Naive thymus-derived CD4-positive, alpha-beta T cell (primary cell): ENCODE results near the gene SMARCD2. TPM values are rescaled to one million over a fixed set of nuclear protein-coding genes. Genes with fewer than 3 reads are reported as not detected.
"Not testable (repeated sequence)": the region's sequence is repeated elsewhere in the genome, so short reads cannot be mapped to it uniquely, and the experiment has no call there.

Source experiments
- ATAC-seq: fragments of 150-1000 bp; cut with Tn5 transposase; 2 replicates; pipeline ENCODE4 v1.10.0; 2021; ENCODE audit warnings: mild to moderate bottlenecking, moderate library complexity
- CTCF ChIA-PET: fragments of 350-600 bp; sonication (Branson Sonifier 250); formaldehyde crosslinking; loops from one replicate; lab custom pipeline; 2021; ENCODE audit warnings: antibody characterized with exemption; lab: Charles Lee
- POLR2A ChIA-PET: fragments of 350-600 bp; sonication (Branson Sonifier 250); formaldehyde crosslinking; loops from one replicate; lab custom pipeline; 2021; ENCODE audit warnings: antibody characterized with exemption, inconsistent platforms; lab: Charles Lee
- DNase-seq, 9 donors: peaks; one replicate each; pipeline versions ENCODE4 v3.0.0 to v3.0.0-alpha.2; 2020 to 2022; ENCODE audit warnings: mixed read lengths in 1 of 9
- H3K27ac ChIP-seq: one replicate; pipeline ENCODE4 v1.7.0; 2013; ENCODE audit warnings: mild to moderate bottlenecking, low read depth, low read length, moderate library complexity
- H3K27me3 ChIP-seq, 2 donors: one replicate each; pipeline ENCODE4 v1.7.0; 2013; ENCODE audit warnings: low read length in 2 of 2, mild to moderate bottlenecking in 2 of 2, moderate library complexity in 2 of 2; ENCODE audit not compliant: control insufficient read depth in 2 of 2, insufficient read depth in 2 of 2
- H3K36me3 ChIP-seq, 3 experiments: 1 replicate in 2 of 3; 2 replicates in 1 of 3; pipeline ENCODE4 v1.7.0; 2013; ENCODE audit warnings: low read length in 3 of 3, mild to moderate bottlenecking in 3 of 3, moderate library complexity in 1 of 3; ENCODE audit not compliant: insufficient read depth in 3 of 3, control insufficient read depth in 2 of 3
- H3K4me1 ChIP-seq, 2 donors: one replicate each; pipeline ENCODE4 v1.7.0; 2013; ENCODE audit warnings: low read length in 2 of 2, mild to moderate bottlenecking in 2 of 2, moderate library complexity in 1 of 2; ENCODE audit not compliant: control insufficient read depth in 2 of 2, insufficient read depth in 2 of 2
- H3K4me3 ChIP-seq: 2 replicates; pipeline ENCODE4 v1.7.0; 2013; ENCODE audit warnings: mild to moderate bottlenecking, low read length
- H3K9me3 ChIP-seq, 3 experiments: 1 replicate in 2 of 3; 2 replicates in 1 of 3; pipeline ENCODE4 v1.7.0; 2013; ENCODE audit warnings: low read length in 3 of 3; ENCODE audit not compliant: control insufficient read depth in 2 of 3
- H3K27ac Mint-ChIP-seq, 9 donors: one replicate each; pipeline ENCODE4 v1.8.0; 2020 to 2022; ENCODE audit warnings: mixed read lengths in 9 of 9, mild to moderate bottlenecking in 8 of 9, moderate library complexity in 5 of 9, inconsistent platforms in 2 of 9
- H3K27me3 Mint-ChIP-seq, 5 donors: one replicate each; pipeline ENCODE4 v1.8.0; 2021 to 2022; ENCODE audit warnings: mixed read lengths in 5 of 5, mild to moderate bottlenecking in 1 of 5
- H3K36me3 Mint-ChIP-seq, 5 donors: one replicate each; pipeline ENCODE4 v1.8.0; 2020 to 2022; ENCODE audit warnings: mixed read lengths in 5 of 5, mild to moderate bottlenecking in 3 of 5, inconsistent platforms in 1 of 5
- H3K4me1 Mint-ChIP-seq, 7 donors: one replicate each; pipeline ENCODE4 v1.8.0; 2020 to 2022; ENCODE audit warnings: mixed read lengths in 7 of 7, mild to moderate bottlenecking in 3 of 7, inconsistent platforms in 1 of 7
- H3K4me3 Mint-ChIP-seq, 10 donors: one replicate each; pipeline ENCODE4 v1.8.0; 2020 to 2022; ENCODE audit warnings: mild to moderate bottlenecking in 10 of 10, mixed read lengths in 10 of 10, moderate library complexity in 6 of 10, inconsistent platforms in 2 of 10
- H3K9me3 Mint-ChIP-seq, 11 donors: one replicate each; pipeline ENCODE4 v1.8.0; 2020 to 2022; ENCODE audit warnings: mixed read lengths in 11 of 11, mild to moderate bottlenecking in 4 of 11, inconsistent platforms in 1 of 11, moderate library complexity in 1 of 11
- intact Hi-C, 2 donors: fragments of 100-400 bp; cut with micrococcal nuclease; formaldehyde crosslinking; loops; one replicate each; pipeline ENCODE4 v1.15.1; 2023
- polyA plus RNA-seq, 2 donors: library from polyadenylated mRNA; unstranded; fragments of 300-500 nt; fragmentation: Illumina TruSeq; gene quantifications; one replicate each; pipeline ENCODE4 v1.2.3, GENCODE V29; 2021
- total RNA-seq, 6 experiments: library from RNA in 5 of 6; stranded (reverse) in 5 of 6; gene quantifications; 1 replicate in 5 of 6; 2 replicates in 1 of 6; pipeline ENCODE4 v1.2.3 and lab custom pipeline; 2021 to 2026

SMARCD2 gene
- total RNA-seq = 100 to 1,000 TPM; 102 to 148 (median 109) TPM
- 100 to 1,000 TPM in 1 of 2 donors, 10 to 100 TPM in 1; 61.5 to 112 TPM for polyA plus RNA-seq
- 129 reads per million, percentile 88 among the genes with 10 or more reads in this experiment for total RNA-seq (lab: John Stamatoyannopoulos, UW)

- H3K36me3 Mint-ChIP-seq = peaks cover 0 to 3% (median 0%) of the 10 kb centered on the region in 5 donors
- peaks cover 34 to 36% of the 10 kb centered on the region in 2 donors for H3K4me1 ChIP-seq
- peak; percentile 94 to 99 (median 98) for DNase-seq
- H3K9me3 ChIP-seq = no peaks in the 10 kb centered on the region
- H3K4me3 Mint-ChIP-seq = peak within 1 kb of the TSS; percentile 92 to 98 (median 95)
- peak within 1 kb of the TSS; percentile 87 for H3K4me3 ChIP-seq
- H3K27ac Mint-ChIP-seq = peak within 1 kb of the TSS; percentile 87 to 95 (median 92)
- no peaks in the 10 kb centered on the region for H3K27me3 Mint-ChIP-seq
- POLR2A ChIA-PET = interaction anchor here (0.6 to 13.5 kb wide), 17 partner anchors 12 to 303 kb away, joined by 3 to 204 read pairs (median 5); partner anchors contain the start of genes CCDC47, DDX42, FTSJ3 and ICAM2
- H3K4me1 Mint-ChIP-seq = peaks cover 27 to 52% (median 44%) of the 10 kb centered on the region in 7 donors
- CTCF ChIA-PET = interaction anchor here (0.9 kb wide), 1 partner anchor 15 kb away, joined by 4 read pairs; no protein-coding TSS in a partner anchor
- intact Hi-C loops = loop anchor here (1.0 to 10.0 kb wide), 18 partner anchors 10 to 820 kb away; partner anchors contain the start of genes CCDC47 (in 2 of the 2), CEP95 (in 2 of the 2), DCAF7 (in 2 of the 2) and DDX5 (in 2 of the 2)
- H3K9me3 Mint-ChIP-seq = no peaks in the 10 kb centered on the region
- H3K27me3 ChIP-seq = no peaks in the 10 kb centered on the region
- peak within 1 kb of the TSS; percentile 96 for H3K27ac ChIP-seq
- ATAC-seq = peak; percentile 96
- H3K36me3 ChIP-seq = peaks cover 0 to 9% (median 0%) of the 10 kb centered on the region in 3 experiments
Observed at GRCh38 chr17:63842540-63843386, at the start of gene SMARCD2. SMARCD2 (minus strand) TSS chr17:63842685; CDS start chr17:63842674, 11 bp downstream.

- H3K36me3 Mint-ChIP-seq, H3K27ac ChIP-seq, H3K36me3 ChIP-seq, H3K4me3 Mint-ChIP-seq, H3K4me1 ChIP-seq, H3K27me3 ChIP-seq, H3K9me3 ChIP-seq, intact Hi-C loops, H3K4me3 ChIP-seq, H3K4me1 Mint-ChIP-seq, POLR2A ChIA-PET, H3K9me3 Mint-ChIP-seq: not testable (repeated sequence)
- H3K27me3 Mint-ChIP-seq = peaks cover 0 to 44% (median 4%) of the 10 kb centered on the region in 5 donors
- peak in 5 of 9 donors; percentile 23 to 36 (median 31) for DNase-seq
- H3K27ac Mint-ChIP-seq = peak overlapping the region in 1 of 9 donors; percentile 47
- peak; percentile 87 for ATAC-seq
- CTCF ChIA-PET = interaction anchor here (1.0 to 1.2 kb wide), 3 partner anchors 14 to 381 kb away, joined by 3 to 5 read pairs (median 4); no protein-coding TSS in a partner anchor
Observed at GRCh38 chr17:63889026-63889848, 46.8 kb upstream of the SMARCD2 start.

GRCh38 chr17:63885119-63885518 is 42.6 kb upstream of the SMARCD2 start:
- H3K4me1 Mint-ChIP-seq, H3K4me3 Mint-ChIP-seq, intact Hi-C loops, CTCF ChIA-PET, H3K4me3 ChIP-seq, ATAC-seq, H3K9me3 Mint-ChIP-seq, H3K4me1 ChIP-seq, H3K9me3 ChIP-seq, DNase-seq, H3K27ac ChIP-seq, H3K27me3 ChIP-seq, POLR2A ChIA-PET, H3K36me3 Mint-ChIP-seq, H3K36me3 ChIP-seq, H3K27ac Mint-ChIP-seq: not testable (repeated sequence)
- H3K27me3 Mint-ChIP-seq = peaks cover 0 to 18% (median 4%) of the 10 kb centered on the region in 5 donors

- H3K27me3 ChIP-seq, H3K4me1 Mint-ChIP-seq, H3K36me3 Mint-ChIP-seq, H3K4me3 ChIP-seq, intact Hi-C loops, H3K4me1 ChIP-seq, H3K27ac ChIP-seq, H3K4me3 Mint-ChIP-seq, H3K36me3 ChIP-seq, ATAC-seq, DNase-seq, H3K27ac Mint-ChIP-seq, H3K9me3 Mint-ChIP-seq, H3K9me3 ChIP-seq, H3K27me3 Mint-ChIP-seq: not testable (repeated sequence)
- ChIA-PET CTCF (interaction anchor here (0.6 to 1.9 kb wide), 3 partner anchors 17 to 1143 kb away, joined by 3 to 5 read pairs (median 3); no protein-coding TSS in a partner anchor), POLR2A (interaction anchor here (0.8 kb wide), 1 partner anchor 180 kb away, joined by 3 read pairs; no protein-coding TSS in a partner anchor)
Observed at GRCh38 chr17:63882626-63883126, 40.2 kb upstream of the SMARCD2 start.

- H3K4me1 Mint-ChIP-seq = peaks cover 0 to 2% (median 0%) of the 10 kb centered on the region in 7 donors
- POLR2A ChIA-PET = no interaction called here
- CTCF ChIA-PET = interaction anchor here (0.9 to 1.9 kb wide), 2 partner anchors 15 to 16 kb away, joined by 3 to 5 read pairs; no protein-coding TSS in a partner anchor
- H3K36me3 ChIP-seq = no peaks in the 10 kb centered on the region
- H3K9me3 ChIP-seq = no peaks in the 10 kb centered on the region
- peaks cover 0 to 3% (median 0%) of the 10 kb centered on the region in 5 donors for H3K27me3 Mint-ChIP-seq
- H3K4me3 ChIP-seq = no peak within 1 kb of the TSS
- H3K27ac Mint-ChIP-seq = no peak within 1 kb of the TSS
- peak in 8 of 9 donors; percentile 32 to 69 (median 52) for DNase-seq
- intact Hi-C loops = no loop called here
- no peak within 1 kb of the TSS for H3K4me3 Mint-ChIP-seq
- no peaks in the 10 kb centered on the region for H3K36me3 Mint-ChIP-seq
- no peak within 1 kb of the TSS for H3K27ac ChIP-seq
- peak; percentile 94 for ATAC-seq
- H3K4me1 ChIP-seq = no peaks in the 10 kb centered on the region
- H3K9me3 Mint-ChIP-seq = no peaks in the 10 kb centered on the region
- no peaks in the 10 kb centered on the region for H3K27me3 ChIP-seq
Observed at GRCh38 chr17:63881935-63882601, 39.6 kb upstream of the SMARCD2 start, which contains the start of gene GH2. GH2 (minus strand) TSS chr17:63881944; CDS start chr17:63881801, 143 bp downstream.
